IPS-NIHi11 (cell line): ENCODE measurements around the gene MED16.

Source experiments
- DNase-seq: peaks from one replicate; pipeline ENCODE4 v3.0.0; 2012; ENCODE audit warnings: mixed read lengths, low spot score

Gene MED16

GRCh38 chr19:927780-928401 is 34.9 kb upstream of the MED16 start:
- no peak for DNase-seq

GRCh38 chr19:927351-927779 is 34.4 kb upstream of the MED16 start:
- peak; percentile 72 for DNase-seq

GRCh38 chr19:926589-927350 is 33.8 kb upstream of the MED16 start:
- DNase-seq = peak; percentile 76

GRCh38 chr19:926323-926588 is 33.3 kb upstream of the MED16 start:
- DNase-seq = no peak

- DNase-seq = peak; percentile 88
These were observed 32.7 kb upstream of the MED16 start, which contains the start of gene ARID3A for GRCh38 chr19:925526-926322. TSS of gene ARID3A (plus strand) at chr19:926035. CDS start at chr19:929529, 3,494 bp downstream.

GRCh38 chr19:925087-925525 is 32.1 kb upstream of the MED16 start:
- DNase-seq = no peak

- DNase-seq = no peak
These were observed 31.6 kb upstream of the MED16 start for GRCh38 chr19:924553-925086.

- DNase-seq = peak; percentile 43
These were observed 27.3 kb upstream of the MED16 start for GRCh38 chr19:920051-920864.

GRCh38 chr19:919199-920050 is 26.4 kb upstream of the MED16 start:
- DNase-seq = peak; percentile 19

- peak; percentile 27 for DNase-seq
These were observed 25.7 kb upstream of the MED16 start for GRCh38 chr19:918481-919198.

- DNase-seq = no peak
These were observed 25.1 kb upstream of the MED16 start for GRCh38 chr19:918152-918437.

GRCh38 chr19:917323-918151 is 24.6 kb upstream of the MED16 start, which contains the start of gene KISS1R:
TSS of gene KISS1R (plus strand) at chr19:917333. CDS start at chr19:917503, 170 bp downstream.
- DNase-seq = peak; percentile 82

- peak; percentile 59 for DNase-seq
These were observed 23.8 kb upstream of the MED16 start for GRCh38 chr19:916645-917322.

GRCh38 chr19:913080-913748 is 20.2 kb upstream of the MED16 start, which contains the start of gene R3HDM4:
TSS of gene R3HDM4 (minus strand) at chr19:913219. CDS start at chr19:913157, 62 bp downstream.
- peak; percentile 94 for DNase-seq

GRCh38 chr19:912181-913079 is 19.4 kb upstream of the MED16 start:
- DNase-seq = peak; percentile 3

GRCh38 chr19:911197-912033 is 18.4 kb upstream of the MED16 start:
- peak; percentile 40 for DNase-seq
